NCI-H524 (cell line): ENCODE results near the gene ABHD12B.
"Not testable (repeated sequence)": the region's sequence is repeated elsewhere in the genome, so short reads cannot be mapped to it uniquely, and the experiment has no call there.

Source experiments
- DNase-seq, 2 experiments: peaks; one replicate each; lab custom pipeline; 2025; lab: John Stamatoyannopoulos, UW

ABHD12B gene

GRCh38 chr14:50839691-50840090 lies 32.2 kb upstream of the ABHD12B start:
- DNase-seq: peak in 1 of 2 experiments; percentile 53

GRCh38 chr14:50844391-50844790 lies 27.5 kb upstream of the ABHD12B start:
- no peak for DNase-seq

- DNase-seq: no peak
These were observed 26.7 kb upstream of the ABHD12B start for GRCh38 chr14:50845166-50845565.

DNA sequence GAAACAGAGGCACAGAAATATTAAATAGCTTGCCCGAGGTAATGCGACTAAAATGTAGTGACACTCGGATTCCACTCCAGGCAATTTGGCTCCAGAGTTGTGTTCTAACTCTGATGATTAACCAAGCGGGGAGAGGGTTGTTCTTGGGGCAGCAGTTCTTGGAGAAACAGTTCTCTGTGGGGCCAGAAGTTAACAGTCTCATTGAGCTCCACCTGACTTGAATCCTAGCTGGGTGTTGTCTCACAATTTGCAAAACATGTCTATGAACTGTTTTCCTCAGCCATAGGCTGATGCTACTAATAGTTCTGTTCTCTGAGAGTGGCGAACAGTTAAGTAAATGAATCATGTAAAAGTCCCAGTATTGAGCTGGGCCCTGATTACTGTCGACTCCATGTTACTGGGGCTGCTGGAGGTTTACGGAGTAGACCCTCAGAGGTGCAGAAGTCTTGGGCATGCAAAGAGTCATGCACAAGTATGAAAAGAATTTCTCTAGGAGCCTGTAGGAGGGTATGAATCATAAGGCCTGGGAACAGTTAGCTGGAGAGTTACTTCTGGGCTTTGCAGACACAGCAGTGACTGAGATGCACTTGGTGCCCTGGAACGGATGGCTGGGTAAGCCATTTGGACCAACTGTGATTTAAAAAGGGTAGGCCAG lies 25.5 kb upstream of the ABHD12B start:
- DNase-seq: no peak

DNA sequence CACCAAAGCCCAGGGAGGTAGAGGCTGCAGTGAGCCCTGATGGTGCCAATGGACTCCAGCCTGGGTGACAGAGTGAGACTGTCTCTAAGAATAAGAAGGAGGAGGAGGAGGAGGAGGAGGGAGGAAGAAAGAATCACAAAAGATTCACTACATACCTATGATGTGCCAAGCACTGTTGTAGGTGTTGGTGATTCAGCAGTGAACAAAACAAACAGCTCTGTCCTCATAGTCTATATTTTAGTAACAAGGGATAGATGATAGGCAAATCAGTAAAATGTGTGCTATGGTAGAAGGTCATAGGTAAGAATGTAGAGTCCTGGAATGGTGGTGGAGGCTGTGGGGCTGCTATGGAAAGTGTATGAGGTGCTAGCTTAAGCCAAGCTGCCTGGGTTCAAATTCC lies 18.0 kb upstream of the ABHD12B start:
- no peak for DNase-seq

DNA sequence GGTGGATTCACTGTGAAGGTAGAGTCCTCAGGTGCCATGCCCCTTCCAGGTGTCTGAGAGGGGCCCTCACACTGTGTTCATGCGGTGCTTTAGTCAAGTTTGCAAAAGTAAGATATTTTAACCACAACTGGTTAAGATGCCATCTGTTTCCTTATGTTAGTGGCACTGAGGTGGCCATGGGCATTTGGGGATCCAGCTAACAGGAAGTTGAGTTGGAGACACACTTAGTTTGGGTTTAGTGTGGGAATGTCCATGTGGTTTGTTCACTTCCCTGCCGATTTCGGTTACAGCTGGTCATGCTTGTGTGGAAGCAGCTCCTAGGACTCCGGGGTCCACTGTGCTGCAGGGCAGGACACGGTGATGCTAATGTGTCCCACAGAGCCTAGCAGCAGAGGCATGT lies 17.3 kb upstream of the ABHD12B start:
- no peak for DNase-seq

- DNase-seq: no peak
These were observed 16.3 kb upstream of the ABHD12B start for GRCh38 chr14:50855558-50855957.

GRCh38 chr14:50856660-50857059 lies 15.2 kb upstream of the ABHD12B start:
- no peak for DNase-seq

DNA sequence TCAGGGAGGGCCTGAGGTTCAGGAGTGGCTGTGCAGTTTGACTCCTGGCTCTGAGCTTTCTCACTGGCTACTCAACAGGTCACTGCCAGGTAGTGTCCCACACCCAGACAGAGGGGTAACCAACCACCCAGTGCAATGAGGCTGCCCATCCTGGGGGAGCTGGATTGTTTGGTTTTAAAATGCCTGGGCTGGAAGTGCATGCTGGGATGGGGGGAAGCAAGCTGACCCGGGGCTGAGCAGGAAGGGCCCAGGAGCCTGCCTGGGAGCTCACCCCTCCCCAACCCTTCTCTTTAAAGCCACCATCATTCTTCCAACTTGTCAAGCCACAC lies 12.6 kb upstream of the ABHD12B start:
- no peak for DNase-seq

DNA sequence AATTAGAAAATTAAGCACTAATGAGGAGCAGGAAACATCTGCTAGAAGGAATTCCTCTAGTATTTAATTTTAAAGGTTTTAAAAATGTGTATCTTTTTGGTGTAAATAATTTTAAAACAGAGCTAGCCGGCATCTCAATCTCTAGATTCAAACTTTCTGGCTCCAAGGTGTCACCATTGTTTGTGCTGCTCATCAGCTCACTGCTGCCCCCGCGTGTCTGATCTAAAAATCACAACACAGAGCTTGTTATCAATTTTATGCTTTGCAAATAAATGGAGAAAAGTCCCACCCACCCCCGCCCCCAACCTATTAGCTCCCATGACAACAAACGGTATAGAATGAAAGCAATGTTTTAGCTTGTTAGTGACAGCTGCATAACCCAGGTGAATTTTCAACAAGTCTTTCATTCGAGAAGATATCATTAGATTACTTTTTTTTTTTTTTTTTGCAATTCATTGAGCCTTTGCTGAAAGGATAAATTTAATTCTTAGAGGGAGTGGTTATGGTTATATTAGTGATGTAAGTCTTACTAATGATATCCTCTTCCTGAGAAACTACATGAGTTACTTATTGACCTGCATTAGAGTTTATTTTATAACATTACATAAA lies 11.3 kb upstream of the ABHD12B start:
- peak; percentile 92 to 95 for DNase-seq

GRCh38 chr14:50862036-50862570 lies 9.8 kb upstream of the ABHD12B start:
- DNase-seq: no peak

DNA sequence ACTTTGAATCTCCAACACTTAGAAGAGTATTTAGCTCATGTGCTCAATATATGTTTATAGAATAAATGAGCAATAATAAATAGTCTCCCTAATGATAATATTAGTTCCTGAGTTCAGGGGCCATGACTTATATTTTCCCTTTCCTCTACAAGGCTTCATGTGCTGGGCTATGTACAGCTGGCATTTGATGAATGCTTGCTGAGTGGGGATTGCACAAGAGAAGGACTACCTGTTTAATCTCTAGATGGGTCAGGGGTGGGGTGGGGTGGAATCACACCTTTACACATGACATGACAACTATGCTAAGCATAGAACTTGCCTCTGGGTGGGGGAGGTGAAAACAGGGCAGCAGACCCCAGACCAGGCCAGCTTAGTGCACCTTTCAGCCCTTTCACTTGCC lies 7.6 kb upstream of the ABHD12B start:
- no peak for DNase-seq

- DNase-seq: no peak
These were observed 6.9 kb upstream of the ABHD12B start for GRCh38 chr14:50864946-50865345.

DNA sequence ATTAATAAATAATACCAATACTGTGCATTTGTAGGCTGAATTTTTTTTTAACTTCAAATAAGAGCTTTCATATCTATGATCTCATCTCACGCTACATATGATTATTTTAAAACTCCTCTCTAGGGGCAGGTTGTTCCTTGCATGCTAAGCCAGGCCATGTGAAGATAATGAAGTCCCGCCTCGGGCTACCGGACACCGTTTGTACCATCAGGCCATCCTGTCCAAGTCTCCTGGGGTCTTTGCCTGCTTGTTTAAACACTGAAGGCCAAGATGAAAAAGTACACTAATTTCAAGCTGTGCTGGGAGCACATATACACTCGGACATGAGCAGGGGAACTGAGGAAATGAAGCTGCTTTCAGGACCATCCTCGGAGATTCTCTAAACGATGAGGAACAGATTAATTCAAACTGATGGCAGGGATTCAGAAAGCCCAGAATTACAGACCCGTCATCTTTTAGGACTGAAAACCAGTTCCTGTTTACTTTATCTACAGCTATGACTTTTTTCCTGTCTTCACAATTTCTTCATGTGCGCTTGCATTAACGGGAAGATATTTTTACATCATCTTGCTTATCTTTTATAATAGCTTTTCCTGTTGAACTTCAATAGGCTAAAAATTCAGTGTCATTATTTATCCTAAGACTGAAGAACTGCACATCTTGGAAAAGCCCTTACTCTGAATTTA lies 6.3 kb upstream of the ABHD12B start:
- DNase-seq: no peak

DNA sequence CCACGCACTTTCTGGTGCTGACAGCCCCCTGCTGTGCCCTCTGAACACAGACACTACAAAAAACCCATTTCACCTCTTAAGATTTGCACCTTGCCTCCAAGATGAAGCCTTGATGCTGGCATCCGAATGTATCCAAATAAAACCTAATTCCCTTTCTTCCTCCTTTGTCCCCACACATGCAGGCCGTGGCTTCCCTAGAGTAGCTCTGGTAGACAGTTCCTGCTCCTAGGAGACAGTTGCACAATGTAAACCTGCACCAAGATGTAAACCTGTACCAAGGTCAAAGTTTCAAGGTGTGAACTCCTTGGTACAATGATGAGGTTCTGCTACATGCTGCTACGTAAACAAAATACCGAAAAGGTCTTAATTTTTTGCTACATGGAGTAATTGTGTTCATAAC lies 625 bp upstream of the ABHD12B start:
- DNase-seq: no peak

DNA sequence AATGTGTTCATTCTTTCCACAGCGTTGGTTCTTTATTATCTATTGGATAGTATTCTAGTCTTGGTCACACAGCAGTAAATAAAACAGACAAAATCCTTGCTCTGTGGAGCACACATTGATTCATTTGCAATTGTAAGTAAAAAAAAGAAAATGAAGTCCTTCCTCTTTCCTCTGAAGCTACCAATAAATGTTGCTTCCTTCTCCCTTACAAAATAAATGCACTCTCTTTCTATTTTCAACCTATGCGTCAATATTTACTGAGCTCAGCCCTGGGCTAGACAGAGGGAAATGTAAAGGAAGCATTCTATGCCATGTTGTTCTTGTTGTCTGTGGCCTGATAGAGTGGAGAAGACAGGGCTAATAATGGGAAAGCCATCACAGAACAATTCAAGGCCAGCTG lies 2.9 kb downstream of the ABHD12B start:
- DNase-seq: no peak

GRCh38 chr14:50875359-50876070 lies 3.7 kb downstream of the ABHD12B start:
- DNase-seq: no peak

- DNase-seq: no peak
These were observed 11.3 kb downstream of the ABHD12B start for GRCh38 chr14:50882932-50883826.

DNA sequence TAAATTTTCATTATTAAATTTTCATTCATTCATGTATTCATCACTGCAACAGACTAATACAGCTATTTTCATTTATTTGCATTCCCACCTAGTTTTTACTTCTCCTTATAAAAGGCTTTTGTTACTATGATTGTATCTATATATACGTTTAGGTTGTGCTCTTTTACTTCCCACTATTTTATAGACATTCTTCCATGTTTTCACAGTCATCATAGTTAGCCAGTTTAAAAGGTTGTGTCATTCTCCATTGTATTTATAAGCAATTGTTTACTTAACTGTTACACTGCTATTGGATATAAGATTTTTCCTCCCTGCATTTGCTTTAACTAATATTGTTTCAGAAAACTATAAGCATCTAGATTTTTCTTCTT lies 12.0 kb downstream of the ABHD12B start:
- no peak for DNase-seq

DNA sequence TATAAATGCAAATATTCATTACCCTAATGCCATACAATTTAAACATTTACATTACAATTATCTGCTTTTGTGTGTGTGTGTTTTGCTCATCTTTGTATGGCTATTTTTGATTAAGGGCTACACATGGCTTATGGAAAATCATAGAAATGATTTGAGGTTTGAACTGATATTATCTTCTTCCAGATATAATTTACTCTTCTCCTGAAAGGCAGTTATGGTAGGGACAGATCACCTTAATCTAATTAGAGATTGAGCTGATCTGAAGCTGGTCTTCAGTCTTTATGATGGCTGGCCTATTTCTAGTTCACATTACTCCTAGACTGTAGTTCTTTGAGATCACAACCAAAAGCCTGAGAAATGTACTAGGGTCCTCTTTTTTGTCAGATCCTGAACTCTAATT lies 15.6 kb downstream of the ABHD12B start:
- DNase-seq: no peak

DNA sequence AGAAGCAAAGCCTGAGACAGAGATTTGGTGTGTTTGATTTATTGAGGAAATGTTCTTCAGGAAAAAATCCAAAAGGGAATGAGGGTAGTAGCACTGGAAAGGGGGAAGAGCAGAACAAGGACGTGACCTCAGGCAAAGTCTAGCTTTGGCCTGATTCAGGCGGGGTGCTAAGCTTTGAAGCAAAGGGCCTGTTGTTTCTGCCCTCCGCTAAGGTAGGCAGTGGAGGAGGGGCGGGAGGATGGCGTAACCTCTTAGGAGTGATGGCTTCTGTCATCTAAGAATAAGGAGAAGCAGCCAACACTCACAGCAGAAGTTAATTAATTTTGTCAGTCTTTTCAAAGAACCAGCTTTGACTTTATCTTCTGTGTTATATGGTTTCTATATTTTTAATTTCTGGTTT lies 20.4 kb downstream of the ABHD12B start:
- no peak for DNase-seq

DNA sequence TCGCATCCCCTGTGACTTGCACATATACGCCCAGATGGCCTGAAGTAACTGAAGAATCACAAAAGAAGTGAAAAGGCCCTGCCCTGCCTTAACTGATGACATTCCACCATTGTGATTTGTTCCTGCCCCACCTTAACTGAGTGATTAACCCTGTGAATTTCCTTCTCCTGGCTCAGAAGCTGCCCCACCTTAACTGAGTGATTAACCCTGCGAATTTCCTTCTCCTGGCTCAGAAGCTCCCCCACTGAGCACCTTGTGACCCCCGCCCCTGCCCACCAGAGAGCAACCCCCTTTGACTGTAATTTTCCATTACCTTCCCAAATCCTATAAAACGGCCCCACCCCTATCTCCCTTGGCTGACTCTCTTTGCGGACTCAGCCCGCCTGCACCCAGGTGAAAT lies 24.6 kb downstream of the ABHD12B start:
- DNase-seq: not testable (repeated sequence)
